ENCODE measurements around the gene LMBR1.

DNA sequence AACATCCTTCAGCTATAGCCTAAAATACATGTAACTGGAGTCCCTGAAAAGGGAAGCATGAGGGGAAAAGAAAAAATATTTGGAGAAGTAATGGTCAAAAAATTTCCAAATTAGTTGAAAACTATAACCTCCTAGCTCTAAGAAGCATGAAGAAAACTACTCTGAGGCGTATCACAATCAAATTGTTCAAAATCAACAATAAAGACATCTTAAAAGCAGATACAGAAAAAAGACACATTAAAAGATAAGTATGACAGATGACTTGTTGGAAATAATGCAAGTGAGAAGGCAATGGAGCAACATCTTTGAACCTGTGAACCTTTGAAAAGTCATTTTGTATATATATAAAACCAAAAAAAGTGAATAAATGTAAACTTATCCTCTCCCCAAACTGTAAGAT lies 159.3 kb downstream of the LMBR1 start:
- TF ChIP-seq CTCF (conservative IDR thresholded peaks at IDR 0.05 in 1 of 2, IDR thresholded peaks at IDR 0.05 in 1 of 2; ENCODE audit: low read depth in 1 of 2, low read length in 2 of 2): no peak
- no peak for TF ChIP-seq EZH2 (IDR thresholded peaks at IDR 0.05; ENCODE audit: low read length, missing control alignments)

All from fibroblast of lung (primary cell).